A673 (cell line): ENCODE data around the gene ANGPTL2. TPM values are rescaled to one million over a fixed set of nuclear protein-coding genes. Genes with fewer than 3 reads are reported as not detected.

Experiments
- BruUV-seq: library from RNA; stranded (reverse); fragments of 400-500 nt; replicated peaks from 2 replicates; lab custom pipeline; 2021; lab: Mats Ljungman, UMichigan
- CTCF ChIA-PET: fragments of 300-600 bp; sonication (Branson Sonifier 250); formaldehyde crosslinking; loops from one replicate; lab custom pipeline; 2022; ENCODE audit warnings: antibody characterized with exemption; lab: Charles Lee
- POLR2A ChIA-PET: fragments of 300-600 bp; sonication (Branson Sonifier 250); formaldehyde crosslinking; loops from one replicate; lab custom pipeline; 2022; ENCODE audit warnings: antibody characterized with exemption; ENCODE audit not compliant: low non-redundant PET; lab: Charles Lee
- DNase-seq: peaks from one replicate; pipeline ENCODE4 v3.0.0-alpha.2; 2015; ENCODE audit warnings: low spot score
- H3K27ac ChIP-seq: fragments of 200-600 bp; sonication (generic); 2 replicates; pipeline ENCODE4 v1.5.1; 2016; ENCODE audit warnings: mixed run types, low read depth, mild to moderate bottlenecking, mixed read lengths, antibody characterized with exemption, low read length; ENCODE audit not compliant: poor library complexity, severe bottlenecking
- H3K27me3 ChIP-seq: fragments of 200-600 bp; sonication (generic); replicated peaks from 2 replicates; pipeline ENCODE4 v1.6.1; 2017; ENCODE audit warnings: mixed run types, low read depth, mild to moderate bottlenecking, mixed read lengths, antibody characterized with exemption, low read length; ENCODE audit not compliant: insufficient read depth, poor library complexity
- H3K36me3 ChIP-seq: fragments of 200-600 bp; sonication (generic); 2 replicates; pipeline ENCODE4 v1.6.1; 2016; ENCODE audit warnings: mixed run types, mild to moderate bottlenecking, mixed read lengths, antibody characterized with exemption, low read length; ENCODE audit not compliant: insufficient read depth, poor library complexity, severe bottlenecking
- H3K4me1 ChIP-seq: fragments of 200-600 bp; sonication (generic); 2 replicates; pipeline ENCODE4 v1.6.1; 2017; ENCODE audit warnings: mixed run types, mild to moderate bottlenecking, mixed read lengths, antibody characterized with exemption, low read length; ENCODE audit not compliant: insufficient read depth, poor library complexity, severe bottlenecking
- H3K4me3 ChIP-seq: fragments of 200-600 bp; sonication (generic); 2 replicates; pipeline ENCODE4 v1.5.1; 2016; ENCODE audit warnings: low read depth, mixed run types, mild to moderate bottlenecking, mixed read lengths, low read length; ENCODE audit not compliant: poor library complexity, severe bottlenecking
- H3K9me3 ChIP-seq: fragments of 200-600 bp; sonication (generic); 2 replicates; pipeline ENCODE4 v1.6.1; 2016; ENCODE audit warnings: mixed run types, low read depth, mild to moderate bottlenecking, mixed read lengths, antibody characterized with exemption, low read length; ENCODE audit not compliant: poor library complexity, severe bottlenecking
- CTCF ChIP-seq: fragments of 300-800, 200-600 bp; sonication (generic); conservative IDR thresholded peaks from 2 replicates; pipeline ENCODE4 v1.5.1; 2017; ENCODE audit warnings: low read depth, mild to moderate bottlenecking, antibody characterized with exemption, low read length, moderate library complexity, mixed read lengths
- EZH2 ChIP-seq: fragments of 200-600 bp; sonication (generic); IDR thresholded peaks from 2 replicates; pipeline ENCODE4 v1.6.1; 2017; ENCODE audit warnings: borderline replicate concordance, low read depth, mild to moderate bottlenecking, mixed read lengths, antibody characterized with exemption, low read length; ENCODE audit not compliant: poor library complexity, severe bottlenecking
- intact Hi-C: fragments of 100-400 bp; cut with micrococcal nuclease; formaldehyde crosslinking; loops from one replicate; pipeline ENCODE4 v1.10.0; 2022; ENCODE audit not compliant: unreplicated experiment
- total RNA-seq: library from RNA; stranded (reverse); gene quantifications from 2 replicates; pipeline ENCODE4 v1.2.3, GENCODE V29; 2021

The ANGPTL2 gene
- total RNA-seq, 1 experiment from 2014 or later: 2.5 TPM

GRCh38 chr9:127129718-127130085 is 7.3 kb upstream of the ANGPTL2 start:
- no peaks in the 10 kb centered on the region for H3K9me3 ChIP-seq
- H3K4me1 ChIP-seq: no peaks in the 10 kb centered on the region
- no peaks in the 10 kb centered on the region for H3K27me3 ChIP-seq
- intact Hi-C loops: no loop called here
- no peak overlapping the region for H3K4me3 ChIP-seq
- no peak overlapping the region for H3K27ac ChIP-seq
- ChIA-PET POLR2A (no interaction called here), CTCF (no interaction called here)
- TF ChIP-seq CTCF (no peak), EZH2 (no peak)
- BruUV-seq: no TSS peak
- no peaks in the 10 kb centered on the region for H3K36me3 ChIP-seq
- no peak for DNase-seq

- TF ChIP-seq EZH2 (no peak), CTCF (no peak)
- Histone ChIP-seq H3K4me1 (no peaks in the 10 kb centered on the region), H3K36me3 (no peaks in the 10 kb centered on the region), H3K4me3 (no peak overlapping the region), H3K27me3 (no peaks in the 10 kb centered on the region), H3K27ac (no peak overlapping the region), H3K9me3 (no peaks in the 10 kb centered on the region)
- ChIA-PET POLR2A (no interaction called here), CTCF (no interaction called here)
- intact Hi-C loops: no loop called here
- DNase-seq: no peak
- no TSS peak for BruUV-seq
Measured at GRCh38 chr9:127129073-127129717, 6.8 kb upstream of the ANGPTL2 start.

DNA sequence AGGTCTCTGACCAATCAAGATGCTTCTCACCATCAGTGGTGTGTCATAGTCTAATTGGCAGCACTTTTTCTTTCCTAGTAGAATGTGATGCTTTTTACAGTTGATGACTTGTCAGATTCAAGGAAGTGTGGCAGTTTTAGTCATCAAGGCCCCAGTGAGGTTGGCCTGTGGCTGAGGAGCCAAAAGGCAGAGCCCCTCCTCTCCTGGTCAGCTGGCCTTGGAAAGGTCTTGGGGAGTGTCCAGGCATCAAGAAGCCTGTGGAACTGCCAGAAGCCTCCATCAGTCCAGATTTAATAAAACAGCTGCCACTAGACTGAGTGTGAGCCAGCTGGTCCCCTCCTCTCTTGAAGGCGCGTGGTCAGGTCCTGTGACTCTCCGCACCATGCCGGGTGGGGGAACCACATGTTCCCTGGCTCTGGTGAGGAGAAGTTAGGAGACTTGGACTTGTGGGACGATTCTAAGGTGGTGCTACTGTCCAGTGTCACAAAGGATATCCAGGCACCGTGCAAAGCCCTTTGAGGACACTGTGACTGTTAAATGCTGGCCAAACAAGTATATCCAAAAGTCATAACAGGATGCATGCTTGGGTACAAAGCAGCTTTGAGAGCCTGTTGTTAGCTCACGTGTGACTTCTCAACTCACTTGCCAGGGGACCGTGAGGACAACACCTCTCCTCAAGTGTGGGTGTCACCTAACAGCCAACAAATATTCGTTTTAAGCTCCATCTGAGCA is 6.1 kb upstream of the ANGPTL2 start:
- intact Hi-C loops: no loop called here
- POLR2A ChIA-PET: no interaction called here

More for the DNA sequence above, 6.1 kb upstream of the ANGPTL2 start:
- Histone ChIP-seq H3K4me3 (no peak overlapping the region), H3K27ac (no peak overlapping the region), H3K9me3 (no peaks in the 10 kb centered on the region), H3K4me1 (peaks cover under 1% of the 10 kb centered on the region), H3K36me3 (no peaks in the 10 kb centered on the region), H3K27me3 (no peaks in the 10 kb centered on the region)
- CTCF ChIA-PET: no interaction called here
- BruUV-seq: no TSS peak
- DNase-seq: no peak
- no peak for TF ChIP-seq EZH2
- no peak for TF ChIP-seq CTCF
